ENCODE data around the gene SYCE1. TPM values are rescaled to one million over a fixed set of nuclear protein-coding genes. Genes with fewer than 3 reads are reported as not detected.

Gene SYCE1
- total and polyA plus RNA-seq, 2 of the 4 experiments (the other 2 are of a cell fraction) = not detected

GRCh38 chr10:133511408-133511807 lies 54.0 kb downstream of the SYCE1 start:
- no peak overlapping the region for H3K14ac ChIP-seq (replicated peaks; ENCODE audit: low read depth, low read length)
- no peak overlapping the region for H3K4me2 ChIP-seq (ENCODE audit: low read depth, low read length)
- CTCF ChIA-PET = no interaction called here
- no peaks in the 10 kb centered on the region for H3K27me3 ChIP-seq (ENCODE audit: control insufficient read depth, insufficient read depth, low read length)
- no TSS peak for BruUV-seq (replicated peaks)
- no peaks in the 10 kb centered on the region for H3K36me3 ChIP-seq (ENCODE audit: control insufficient read depth, insufficient read depth, low read length)
- POLR2A ChIA-PET (ENCODE audit: unreplicated experiment) = no interaction called here
- H2AFZ ChIP-seq (replicated peaks; ENCODE audit: low read length, poor library complexity) = no peak overlapping the region
- no peak overlapping the region for H3K4me3 ChIP-seq (ENCODE audit: insufficient read depth, low read depth, low read length)
- in situ Hi-C loops (cut with MboI; ENCODE audit: low sequenced_read_pairs) = no loop called here
- no peaks in the 10 kb centered on the region for H3K79me1 ChIP-seq (ENCODE audit: low read depth in 1 of 2, low read length in 2 of 2)
- H2BK5ac ChIP-seq (ENCODE audit: low read depth, low read length, poor library complexity, severe bottlenecking) = no peak overlapping the region
- dilution Hi-C loops (cut with HindIII; ENCODE audit: low sequenced_read_pairs, unreplicated experiment) = no loop called here
- no peak overlapping the region for H3K56ac ChIP-seq (ENCODE audit: extremely low read depth, insufficient read depth, low read length)
- no peaks in the 10 kb centered on the region for H3K4me1 ChIP-seq (ENCODE audit: control insufficient read depth, insufficient read depth, low read length)
- WGBS, 2 experiments (ENCODE audit: extremely low coverage in 2 of 2, insufficient read length in 1 of 2) = no CpG with 5 or more reads among the region's 4 CpGs
- ATAC-seq (ENCODE audit: low read depth) = no peak
- TF ChIP-seq RAD21 (IDR thresholded peaks at IDR 0.05; ENCODE audit: low read length) (no peak), CEBPB (IDR thresholded peaks at IDR 0.05; ENCODE audit: low read depth, low read length) (no peak)
- intact Hi-C loops (cut with micrococcal nuclease) = no loop called here
- no peaks in the 10 kb centered on the region for H3K9me3 ChIP-seq (ENCODE audit: control insufficient read depth, insufficient read depth, low read length)
- no peak overlapping the region for H2BK120ac ChIP-seq (ENCODE audit: low read depth, low read length)
- no peak overlapping the region for H4K91ac ChIP-seq (ENCODE audit: insufficient read depth, low read depth, low read length)
- H3K18ac ChIP-seq (ENCODE audit: low read depth, low read length) = no peak overlapping the region
- H2AK9ac ChIP-seq (replicated peaks; ENCODE audit: low read depth, low read length, poor library complexity) = no peak overlapping the region
- H3K23ac ChIP-seq (ENCODE audit: low read depth, low read length) = no peak overlapping the region
- H3K9me1 ChIP-seq (ENCODE audit: insufficient read depth, low read length) = no peaks in the 10 kb centered on the region
- DNase-seq = no peak
- no peak overlapping the region for H2BK20ac ChIP-seq (ENCODE audit: low read depth, low read length)
- no peak overlapping the region for H4K5ac ChIP-seq (ENCODE audit: low read depth, low read length)
- H4K8ac ChIP-seq (ENCODE audit: low read depth in 2 of 2, low read length in 2 of 2) = no peak overlapping the region
- H4K20me1 ChIP-seq (ENCODE audit: insufficient read depth, low read length) = no peaks in the 10 kb centered on the region
- H2AK5ac ChIP-seq (ENCODE audit: low read depth, low read length) = no peak overlapping the region
- H2BK15ac ChIP-seq (ENCODE audit: low read depth, low read length) = no peak overlapping the region
- H3K9ac ChIP-seq (ENCODE audit: low read depth, low read length) = no peak overlapping the region
- no peak overlapping the region for H3K27ac ChIP-seq (ENCODE audit: insufficient read depth, low read length)
- no peak overlapping the region for H3K4ac ChIP-seq (ENCODE audit: low read depth, low read length)
